Endodermal cell (in vitro differentiated cells): ENCODE measurements around the gene RAB40C. TPM values are rescaled to one million over a fixed set of nuclear protein-coding genes. Genes with fewer than 3 reads are reported as not detected.

ENCODE experiments used
- DNase-seq: peaks from one replicate; pipeline ENCODE4 v3.0.0-alpha.2; 2017
- H3K27ac ChIP-seq: 2 replicates; pipeline ENCODE4 v1.5.1; 2013; ENCODE audit warnings: mild to moderate bottlenecking, low read depth, low read length, moderate library complexity
- H3K27me3 ChIP-seq: 2 replicates; pipeline ENCODE4 v1.6.1; 2013; ENCODE audit warnings: mild to moderate bottlenecking, low read length, moderate library complexity; ENCODE audit not compliant: insufficient read depth, control insufficient read depth, poor library complexity, severe bottlenecking
- H3K36me3 ChIP-seq: 2 replicates; pipeline ENCODE4 v1.7.0; 2013; ENCODE audit warnings: mild to moderate bottlenecking, low read length, moderate library complexity; ENCODE audit not compliant: control insufficient read depth, insufficient read depth
- H3K4me1 ChIP-seq: one replicate; pipeline ENCODE4 v1.7.0; 2013; ENCODE audit warnings: low read length; ENCODE audit not compliant: control insufficient read depth, insufficient read depth
- H3K4me3 ChIP-seq: 2 replicates; pipeline ENCODE4 v1.5.1; 2013; ENCODE audit warnings: mild to moderate bottlenecking, low read length, moderate library complexity
- H3K9ac ChIP-seq: 2 replicates; pipeline ENCODE4 v1.6.1; 2013; ENCODE audit warnings: mild to moderate bottlenecking, low read length, moderate library complexity; ENCODE audit not compliant: poor library complexity, severe bottlenecking; ENCODE audit errors: extremely low read depth
- H3K9me3 ChIP-seq: 2 replicates; pipeline ENCODE4 v1.6.1; 2013; ENCODE audit warnings: mild to moderate bottlenecking, low read length, moderate library complexity; ENCODE audit not compliant: control insufficient read depth
- H3K27ac Mint-ChIP-seq: 2 replicates; pipeline ENCODE4 v1.8.0; 2020; ENCODE audit warnings: mixed read lengths
- H3K27me3 Mint-ChIP-seq: 2 replicates; pipeline ENCODE4 v1.8.0; 2021; ENCODE audit warnings: mild to moderate bottlenecking, mixed read lengths; ENCODE audit not compliant: insufficient read depth
- H3K36me3 Mint-ChIP-seq: 2 replicates; pipeline ENCODE4 v1.8.0; 2020; ENCODE audit warnings: low read depth, mixed read lengths
- H3K4me1 Mint-ChIP-seq: 2 replicates; pipeline ENCODE4 v1.8.0; 2020; ENCODE audit warnings: mixed read lengths
- H3K4me3 Mint-ChIP-seq: 2 replicates; pipeline ENCODE4 v1.8.0; 2020; ENCODE audit warnings: mild to moderate bottlenecking, moderate library complexity, mixed read lengths
- H3K9me3 Mint-ChIP-seq: 2 replicates; pipeline ENCODE4 v1.8.0; 2020; ENCODE audit warnings: mild to moderate bottlenecking, mixed read lengths
- CTCF ChIP-seq: fragments of 200-600 bp; sonication (generic); conservative IDR thresholded peaks from 2 replicates; pipeline ENCODE4 v1.5.0; 2021; ENCODE audit warnings: antibody characterized with exemption, mild to moderate bottlenecking
- WGBS, 2 experiments: methylation state at CpG; one replicate each; pipeline versions ENCODE4 v1.1.5 to v1.1.7; 2013; ENCODE audit warnings: missing lambda C conversion rate in 2 of 2, mixed read lengths in 1 of 2; ENCODE audit not compliant: insufficient coverage in 1 of 2, insufficient read length in 1 of 2; 5-methylcytosine and 5-hydroxymethylcytosine counted together
- total RNA-seq, 2 donors: library from RNA; stranded (reverse); fragmentation: NEBNext Ultra II Directional in 1 of 2; extraction: Animal tissue kit (Norgen Biotek cat#: 25700) in 1 of 2; gene quantifications; 2 replicates in 1 of 2; 3 replicates in 1 of 2; pipeline ENCODE4 v1.2.1, GENCODE V29; 2021

Gene RAB40C
- total RNA-seq, 2 donors from 2014 or later, result 21.3 to 25.9 TPM

GRCh38 chr16:654034-654433 lies 64.2 kb downstream of the RAB40C start:
- no peak overlapping the region for H3K27ac ChIP-seq
- H3K27me3 ChIP-seq, result no peaks in the 10 kb centered on the region
- no peaks in the 10 kb centered on the region for H3K36me3 ChIP-seq
- DNase-seq, result no peak
- no peaks in the 10 kb centered on the region for H3K27me3 Mint-ChIP-seq
- H3K9me3 Mint-ChIP-seq, result no peaks in the 10 kb centered on the region
- no peaks in the 10 kb centered on the region for H3K4me1 ChIP-seq
- H3K4me3 ChIP-seq, result no peak overlapping the region
- H3K36me3 Mint-ChIP-seq, result no peaks in the 10 kb centered on the region
- WGBS, 2 experiments, result 94 to 96% methylated on average over 11 to 12 of the region's 12 CpGs
- TF ChIP-seq CTCF, result no peak
- no peaks in the 10 kb centered on the region for H3K4me1 Mint-ChIP-seq
- no peak overlapping the region for H3K4me3 Mint-ChIP-seq
- no peaks in the 10 kb centered on the region for H3K9me3 ChIP-seq
- no peak overlapping the region for H3K27ac Mint-ChIP-seq
- H3K9ac ChIP-seq, result no peak overlapping the region

- H3K27ac ChIP-seq, result no peak overlapping the region
- no peaks in the 10 kb centered on the region for H3K9me3 ChIP-seq
- 95 to 99% methylated on average over 13 to 22 of the region's 22 CpGs for WGBS, 2 experiments
- peaks cover 3% of the 10 kb centered on the region for H3K4me1 Mint-ChIP-seq
- H3K4me3 Mint-ChIP-seq, result no peak overlapping the region
- H3K9me3 Mint-ChIP-seq, result no peaks in the 10 kb centered on the region
- H3K4me3 ChIP-seq, result no peak overlapping the region
- H3K36me3 ChIP-seq, result no peaks in the 10 kb centered on the region
- H3K27me3 ChIP-seq, result no peaks in the 10 kb centered on the region
- H3K27ac Mint-ChIP-seq, result no peak overlapping the region
- H3K9ac ChIP-seq, result no peak overlapping the region
- no peak for DNase-seq
- no peaks in the 10 kb centered on the region for H3K27me3 Mint-ChIP-seq
- no peak for TF ChIP-seq CTCF
- peaks cover 2% of the 10 kb centered on the region for H3K36me3 Mint-ChIP-seq
- H3K4me1 ChIP-seq, result no peaks in the 10 kb centered on the region
Measured at GRCh38 chr16:657487-657886, 67.6 kb downstream of the RAB40C start.

GRCh38 chr16:658679-659571 lies 69.1 kb downstream of the RAB40C start:
- H3K36me3 Mint-ChIP-seq, result peaks cover 7% of the 10 kb centered on the region
- no peaks in the 10 kb centered on the region for H3K27me3 Mint-ChIP-seq

More at GRCh38 chr16:658679-659571, 69.1 kb downstream of the RAB40C start:
- no peaks in the 10 kb centered on the region for H3K27me3 ChIP-seq
- no peak for DNase-seq
- H3K36me3 ChIP-seq, result no peaks in the 10 kb centered on the region
- H3K4me1 Mint-ChIP-seq, result peaks cover 3% of the 10 kb centered on the region
- no peak overlapping the region for H3K27ac Mint-ChIP-seq
- H3K9me3 Mint-ChIP-seq, result no peaks in the 10 kb centered on the region
- no peaks in the 10 kb centered on the region for H3K9me3 ChIP-seq
- H3K4me3 ChIP-seq, result no peak overlapping the region
- H3K27ac ChIP-seq, result no peak overlapping the region
- H3K9ac ChIP-seq, result no peak overlapping the region
- no peak for TF ChIP-seq CTCF
- no peak overlapping the region for H3K4me3 Mint-ChIP-seq
- no peaks in the 10 kb centered on the region for H3K4me1 ChIP-seq
- 92% methylated on average over 20 to 35 of the region's 35 CpGs for WGBS, 2 experiments
